NCI-H1930 (cell line): ENCODE results near the gene IL11.
A peak's percentile ranks its signal among the peaks of the same experiment; 100 is the strongest.
"Not testable (repeated sequence)": the region's sequence is repeated elsewhere in the genome, so short reads cannot be mapped to it uniquely, and the experiment has no call there.

Experiments
- DNase-seq, 2 experiments: peaks; one replicate each; lab custom pipeline; 2025; lab: John Stamatoyannopoulos, UW

The IL11 gene

GRCh38 chr19:55352040-55352439 is 18.2 kb downstream of the IL11 start:
- no peak for DNase-seq

GRCh38 chr19:55350620-55351315 is 19.5 kb downstream of the IL11 start:
- DNase-seq: no peak

GRCh38 chr19:55348317-55349034 is 21.8 kb downstream of the IL11 start:
- DNase-seq: no peak

- no peak for DNase-seq
Observed at GRCh38 chr19:55347442-55348009, 22.7 kb downstream of the IL11 start.

GRCh38 chr19:55346725-55347441 is 23.4 kb downstream of the IL11 start:
- no peak for DNase-seq

GRCh38 chr19:55345818-55346724 is 24.2 kb downstream of the IL11 start:
- DNase-seq: no peak

GRCh38 chr19:55345101-55345817 is 25.0 kb downstream of the IL11 start:
- no peak for DNase-seq

- no peak for DNase-seq
Observed at GRCh38 chr19:55344444-55344843, 25.8 kb downstream of the IL11 start.

GRCh38 chr19:55341595-55342531 is 28.4 kb downstream of the IL11 start:
- no peak for DNase-seq

GRCh38 chr19:55341171-55341588 is 29.1 kb downstream of the IL11 start:
- DNase-seq: no peak

GRCh38 chr19:55340784-55341147 is 29.5 kb downstream of the IL11 start:
- no peak for DNase-seq

GRCh38 chr19:55339889-55340783 is 30.1 kb downstream of the IL11 start:
- DNase-seq: no peak

GRCh38 chr19:55339105-55339888 is 31.0 kb downstream of the IL11 start, which contains the start of gene KMT5C:
TSS of gene KMT5C (plus strand) at chr19:55339876. CDS start at chr19:55341937, 2,061 bp downstream.
- peak; percentile 100 for DNase-seq

GRCh38 chr19:55336101-55336500 is 34.2 kb downstream of the IL11 start:
- no peak for DNase-seq

- no peak for DNase-seq
Observed at GRCh38 chr19:55333870-55334269, 36.4 kb downstream of the IL11 start.

GRCh38 chr19:55329791-55330190 is 40.5 kb downstream of the IL11 start:
- not testable (repeated sequence) for DNase-seq

- not testable (repeated sequence) for DNase-seq
Observed at GRCh38 chr19:55328774-55329318, 41.4 kb downstream of the IL11 start.
